Smooth muscle cell (in vitro differentiated cells): Measurements from ENCODE around the gene C7. TPM values are rescaled to one million over a fixed set of nuclear protein-coding genes. Genes with fewer than 3 reads are reported as not detected.

ENCODE experiments used
- DNase-seq: peaks from one replicate; lab custom pipeline; 2025; ENCODE audit not compliant: unreplicated experiment; lab: John Stamatoyannopoulos, UW
- H2AFZ ChIP-seq: fragments of 200-600 bp; sonication (generic); 2 replicates; pipeline ENCODE4 v1.6.0; 2016; ENCODE audit warnings: antibody characterized with exemption, low read depth, mild to moderate bottlenecking
- H3F3A ChIP-seq: fragments of 200-600 bp; sonication (generic); 2 replicates; pipeline ENCODE4 v1.6.0; 2017; ENCODE audit warnings: antibody characterized with exemption, low read depth
- H3K27ac ChIP-seq: fragments of 200-600 bp; sonication (generic); 2 replicates; pipeline ENCODE4 v1.5.1; 2016; ENCODE audit warnings: low read depth, mild to moderate bottlenecking
- H3K27me3 ChIP-seq: fragments of 200-600 bp; sonication (generic); 2 replicates; pipeline ENCODE4 v1.6.1; 2016; ENCODE audit warnings: low read depth, mild to moderate bottlenecking
- H3K36me3 ChIP-seq: fragments of 200-600 bp; sonication (generic); 2 replicates; pipeline ENCODE4 v1.5.1; 2016; ENCODE audit warnings: low read depth
- H3K4me1 ChIP-seq: fragments of 200-600 bp; sonication (generic); 2 replicates; pipeline ENCODE4 v1.5.1; 2016; ENCODE audit warnings: low read depth
- H3K4me2 ChIP-seq: fragments of 200-600 bp; sonication (generic); 2 replicates; pipeline ENCODE4 v1.6.0; 2016; ENCODE audit warnings: mild to moderate bottlenecking
- H3K4me3 ChIP-seq: fragments of 200-600 bp; sonication (generic); 2 replicates; pipeline ENCODE4 v1.5.1; 2016; ENCODE audit warnings: mild to moderate bottlenecking
- H3K79me2 ChIP-seq: fragments of 200-600 bp; sonication (generic); 2 replicates; pipeline ENCODE4 v1.6.0; 2016; ENCODE audit warnings: low read depth, mild to moderate bottlenecking
- H3K9ac ChIP-seq: fragments of 200-600 bp; sonication (generic); 2 replicates; pipeline ENCODE4 v1.6.0; 2016; ENCODE audit warnings: low read depth
- H3K9me3 ChIP-seq: fragments of 200-600 bp; sonication (generic); replicated peaks from 2 replicates; pipeline ENCODE4 v1.5.1; 2016; ENCODE audit warnings: low read depth
- H4K20me1 ChIP-seq: fragments of 200-600 bp; sonication (generic); 2 replicates; pipeline ENCODE4 v1.6.0; 2016; ENCODE audit warnings: low read depth
- WGBS: methylation state at CpG from one replicate; pipeline ENCODE4 v1.1.7; 2016; ENCODE audit warnings: low lambda C conversion rate; 5-methylcytosine and 5-hydroxymethylcytosine counted together
- polyA plus RNA-seq: library from polyadenylated mRNA; unstranded; fragments of >200 nt; fragmentation: Nextera tagmentation; extraction: Ambion mirVana; gene quantifications from 2 replicates; pipeline ENCODE4 v1.2.1, GENCODE V29; 2016
- total RNA-seq: library from RNA; depleted of rRNA; stranded (reverse); fragments of >200 nt; gene quantifications from 2 replicates; pipeline ENCODE4 v1.2.3, GENCODE V29; 2014
- TF ChIP-seq, protein P1 (sequence below): fragments of 200-600 bp; sonication (generic); IDR thresholded peaks from 2 replicates; pipeline ENCODE4 v1.5.1; 2017; ENCODE audit warnings: borderline replicate concordance, mild to moderate bottlenecking, antibody characterized with exemption; ENCODE audit not compliant: insufficient read depth, poor library complexity, severe bottlenecking

C7 gene
- total and polyA plus RNA-seq, 2 experiments from 2014 or later: 0.23 TPM; not detected in 1

DNA sequence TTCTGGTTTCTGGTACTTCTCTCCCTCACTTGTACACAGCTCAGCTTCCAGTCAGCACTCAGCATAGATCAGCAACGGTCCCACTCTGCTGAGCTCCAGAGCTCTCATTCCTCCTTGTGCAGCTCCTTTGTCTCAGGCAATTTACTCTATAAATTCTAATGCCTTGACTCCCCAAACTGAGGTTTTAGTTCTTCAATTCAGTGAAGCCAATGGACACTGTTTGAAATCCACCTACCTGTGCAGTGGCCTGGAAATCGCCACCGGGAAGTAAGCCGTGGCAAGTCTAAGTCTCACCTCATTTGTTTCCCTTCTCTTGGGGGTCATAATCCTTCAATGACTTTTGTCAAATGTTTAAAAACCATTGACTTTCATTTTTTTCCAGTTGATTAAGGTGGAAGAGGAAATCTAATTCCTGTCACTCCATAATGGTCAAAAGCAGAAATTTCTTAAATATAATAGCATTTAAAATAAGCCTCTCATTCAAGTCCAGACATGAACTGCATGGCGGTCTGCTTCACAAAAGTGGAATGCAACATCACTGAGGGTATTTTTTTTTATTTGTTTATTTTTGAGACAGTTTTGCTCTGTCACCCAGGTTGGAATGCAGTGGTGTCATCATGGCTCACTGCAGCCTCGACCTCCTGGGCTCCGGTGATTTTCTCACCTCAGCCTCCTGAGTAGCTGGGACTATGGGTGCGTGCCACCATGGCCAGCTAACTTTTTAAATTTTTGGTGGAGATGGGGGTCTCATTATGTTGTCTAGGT, 79.6 kb downstream of the C7 start:
- TF ChIP-seq, protein P1, sequence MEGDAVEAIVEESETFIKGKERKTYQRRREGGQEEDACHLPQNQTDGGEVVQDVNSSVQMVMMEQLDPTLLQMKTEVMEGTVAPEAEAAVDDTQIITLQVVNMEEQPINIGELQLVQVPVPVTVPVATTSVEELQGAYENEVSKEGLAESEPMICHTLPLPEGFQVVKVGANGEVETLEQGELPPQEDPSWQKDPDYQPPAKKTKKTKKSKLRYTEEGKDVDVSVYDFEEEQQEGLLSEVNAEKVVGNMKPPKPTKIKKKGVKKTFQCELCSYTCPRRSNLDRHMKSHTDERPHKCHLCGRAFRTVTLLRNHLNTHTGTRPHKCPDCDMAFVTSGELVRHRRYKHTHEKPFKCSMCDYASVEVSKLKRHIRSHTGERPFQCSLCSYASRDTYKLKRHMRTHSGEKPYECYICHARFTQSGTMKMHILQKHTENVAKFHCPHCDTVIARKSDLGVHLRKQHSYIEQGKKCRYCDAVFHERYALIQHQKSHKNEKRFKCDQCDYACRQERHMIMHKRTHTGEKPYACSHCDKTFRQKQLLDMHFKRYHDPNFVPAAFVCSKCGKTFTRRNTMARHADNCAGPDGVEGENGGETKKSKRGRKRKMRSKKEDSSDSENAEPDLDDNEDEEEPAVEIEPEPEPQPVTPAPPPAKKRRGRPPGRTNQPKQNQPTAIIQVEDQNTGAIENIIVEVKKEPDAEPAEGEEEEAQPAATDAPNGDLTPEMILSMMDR: no peak
- Histone ChIP-seq H3K4me2 (no peak overlapping the region), H3K9ac (no peak overlapping the region), H3K27me3 (no peaks in the 10 kb centered on the region), H2AFZ (peak overlapping the region; percentile 30), H3K27ac (peak overlapping the region; percentile 56), H3K9me3 (no peaks in the 10 kb centered on the region), H4K20me1 (no peaks in the 10 kb centered on the region), H3F3A (peaks cover 10% of the 10 kb centered on the region), H3K79me2 (no peaks in the 10 kb centered on the region), H3K36me3 (no peaks in the 10 kb centered on the region), H3K4me1 (no peaks in the 10 kb centered on the region), H3K4me3 (no peak overlapping the region)
- DNase-seq: no peak
- WGBS: 79% methylated on average over 8 of the region's 8 CpGs

DNA sequence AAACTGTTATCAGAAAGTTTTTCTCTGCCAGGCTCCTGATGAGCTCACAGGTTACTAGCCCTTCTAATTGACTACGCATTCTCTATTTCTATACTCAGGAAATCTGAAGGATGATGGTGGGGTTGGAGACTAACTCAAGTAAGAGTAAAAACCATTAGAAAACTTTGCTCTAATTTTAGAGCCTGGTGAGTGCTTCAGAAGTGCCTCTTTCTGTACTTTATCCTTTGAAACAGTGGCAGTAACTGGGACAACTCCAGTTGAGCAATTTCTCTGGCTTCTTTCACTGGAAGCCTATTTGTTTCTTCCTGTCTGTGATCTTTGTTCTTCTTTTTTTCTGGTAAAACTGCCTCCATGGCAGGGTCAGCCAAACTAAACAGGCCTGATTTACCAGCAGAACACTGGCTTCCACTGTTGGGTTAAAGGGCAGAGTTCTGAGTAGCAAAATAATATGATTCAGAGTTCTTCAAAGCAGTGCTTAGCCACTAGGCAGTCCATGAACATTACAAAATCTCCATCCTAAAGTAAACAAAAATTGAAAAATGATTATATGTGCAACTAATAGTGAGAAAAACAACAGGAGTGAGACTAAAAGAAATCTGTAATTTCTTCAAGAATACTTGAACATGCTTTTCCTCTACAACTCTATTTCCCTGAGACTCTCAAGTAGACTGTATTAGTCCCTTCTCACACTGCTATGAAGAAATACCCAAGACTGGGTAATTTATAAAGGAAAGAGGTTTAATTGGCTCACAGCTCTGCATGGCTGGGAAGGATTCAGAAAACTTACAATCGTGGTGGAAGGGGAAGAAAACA, 82.1 kb downstream of the C7 start:
- no peaks in the 10 kb centered on the region for H4K20me1 ChIP-seq
- H3K27me3 ChIP-seq: no peaks in the 10 kb centered on the region
- H3K36me3 ChIP-seq: no peaks in the 10 kb centered on the region
- H3K9me3 ChIP-seq: no peaks in the 10 kb centered on the region
- H3K4me2 ChIP-seq: peak overlapping the region; percentile 35
- H3K27ac ChIP-seq: peak overlapping the region; percentile 70
- no peaks in the 10 kb centered on the region for H3K79me2 ChIP-seq
- H3K4me3 ChIP-seq: no peak overlapping the region
- WGBS: 31% methylated on average over 2 of the region's 2 CpGs
- H3K9ac ChIP-seq: no peak overlapping the region
- TF ChIP-seq, protein P1: no peak
- no peak for DNase-seq
- H3F3A ChIP-seq: peaks cover 10% of the 10 kb centered on the region
- no peaks in the 10 kb centered on the region for H3K4me1 ChIP-seq
- peak overlapping the region; percentile 85 for H2AFZ ChIP-seq

DNA sequence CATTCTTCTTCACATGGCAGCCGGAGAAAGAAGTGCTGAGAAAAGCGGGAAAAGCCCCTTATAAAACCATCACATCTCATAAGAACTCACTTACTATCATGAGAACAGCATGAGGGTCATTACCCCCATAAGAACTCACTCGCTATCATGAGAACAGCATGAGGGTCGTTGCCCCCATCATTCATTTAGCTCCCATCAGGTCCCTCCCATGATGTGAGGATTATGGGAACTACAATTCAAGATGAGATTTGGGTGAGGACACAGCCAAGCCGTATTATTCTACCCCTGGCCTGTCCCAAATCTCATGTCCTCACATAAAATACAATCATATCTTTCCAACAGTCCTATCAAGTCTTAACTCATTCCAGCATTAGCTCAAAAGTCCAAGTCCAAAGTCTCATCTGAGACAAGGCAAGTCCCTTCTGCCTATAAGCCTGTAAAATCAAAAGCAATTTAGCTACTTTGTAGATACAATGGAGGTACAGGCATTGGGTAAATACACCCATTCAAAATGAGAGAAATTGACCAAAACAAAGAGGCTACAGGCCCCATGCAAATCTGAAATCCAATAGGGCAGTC, 82.8 kb downstream of the C7 start:
- H3K9ac ChIP-seq: no peak overlapping the region
- peak overlapping the region; percentile 85 for H2AFZ ChIP-seq
- H3K27ac ChIP-seq: peak overlapping the region; percentile 70
- no peak overlapping the region for H3K4me2 ChIP-seq
- H3K79me2 ChIP-seq: no peaks in the 10 kb centered on the region
- no peaks in the 10 kb centered on the region for H3K27me3 ChIP-seq
- H3K4me3 ChIP-seq: no peak overlapping the region
- H3K9me3 ChIP-seq: no peaks in the 10 kb centered on the region
- TF ChIP-seq, protein P1: no peak
- H4K20me1 ChIP-seq: no peaks in the 10 kb centered on the region
- no peak for DNase-seq
- 63% methylated on average over 5 of the region's 5 CpGs for WGBS
- H3F3A ChIP-seq: peaks cover 10% of the 10 kb centered on the region
- H3K36me3 ChIP-seq: no peaks in the 10 kb centered on the region
- no peaks in the 10 kb centered on the region for H3K4me1 ChIP-seq
